Body of pancreas (tissue), 4 donors: Measurements from ENCODE around the gene TOB2.

Source experiments
- POLR2A ChIP-seq, 3 donors: fragments of 450-650 bp; IDR thresholded peaks; one replicate each; pipeline ENCODE4 v1.6.1; 2016; ENCODE audit warnings: antibody characterized with exemption in 3 of 3, mild to moderate bottlenecking in 2 of 3
- TF ChIP-seq, protein P1 (sequence below), 7 experiments: fragments of 450-650 bp in 4 of 7; fragments of 200-600 bp in 3 of 7; sonication (generic) in 3 of 7; IDR thresholded peaks; one replicate each; pipeline ENCODE4 v1.5.1; 2016 to 2019; ENCODE audit warnings: antibody characterized with exemption in 7 of 7

DNA sequence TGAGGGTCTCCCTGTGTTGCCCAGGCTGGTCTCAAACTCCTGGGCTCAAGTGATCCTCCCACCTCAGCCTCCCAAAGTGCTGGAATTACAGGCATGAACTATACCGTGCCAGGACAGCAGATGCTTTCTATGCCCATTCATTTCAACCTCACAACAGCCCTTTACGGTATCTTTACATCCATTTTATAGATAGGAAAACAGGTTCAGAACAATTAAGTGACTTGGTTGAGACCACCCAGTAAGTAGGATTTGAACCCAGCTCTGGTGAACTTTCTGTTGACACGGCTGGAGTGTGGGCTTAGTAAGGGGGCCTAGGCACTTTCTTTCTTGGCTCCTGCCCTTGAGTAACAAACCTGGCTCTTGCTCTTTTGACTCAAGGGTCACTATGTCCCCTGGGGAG, 39.2 kb downstream of the TOB2 start:
- TF ChIP-seq, protein P1, sequence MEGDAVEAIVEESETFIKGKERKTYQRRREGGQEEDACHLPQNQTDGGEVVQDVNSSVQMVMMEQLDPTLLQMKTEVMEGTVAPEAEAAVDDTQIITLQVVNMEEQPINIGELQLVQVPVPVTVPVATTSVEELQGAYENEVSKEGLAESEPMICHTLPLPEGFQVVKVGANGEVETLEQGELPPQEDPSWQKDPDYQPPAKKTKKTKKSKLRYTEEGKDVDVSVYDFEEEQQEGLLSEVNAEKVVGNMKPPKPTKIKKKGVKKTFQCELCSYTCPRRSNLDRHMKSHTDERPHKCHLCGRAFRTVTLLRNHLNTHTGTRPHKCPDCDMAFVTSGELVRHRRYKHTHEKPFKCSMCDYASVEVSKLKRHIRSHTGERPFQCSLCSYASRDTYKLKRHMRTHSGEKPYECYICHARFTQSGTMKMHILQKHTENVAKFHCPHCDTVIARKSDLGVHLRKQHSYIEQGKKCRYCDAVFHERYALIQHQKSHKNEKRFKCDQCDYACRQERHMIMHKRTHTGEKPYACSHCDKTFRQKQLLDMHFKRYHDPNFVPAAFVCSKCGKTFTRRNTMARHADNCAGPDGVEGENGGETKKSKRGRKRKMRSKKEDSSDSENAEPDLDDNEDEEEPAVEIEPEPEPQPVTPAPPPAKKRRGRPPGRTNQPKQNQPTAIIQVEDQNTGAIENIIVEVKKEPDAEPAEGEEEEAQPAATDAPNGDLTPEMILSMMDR (IDR thresholded peaks at IDR 0.05) = no peak
- TF ChIP-seq POLR2A (IDR thresholded peaks at IDR 0.05) = no peak
